Stimulated activated CD8-positive, alpha-beta memory T cell treated with anti-CD3 and anti-CD28 coated beads, Interleukin-2, amount 100 ng/mL, for 1 hour (primary cell): ENCODE measurements around the gene TRNP1.
"Not testable (repeated sequence)": the region's sequence is repeated elsewhere in the genome, so short reads cannot be mapped to it uniquely, and the experiment has no call there.

Source experiments
- DNase-seq, 2 donors: peaks; one replicate each; pipeline ENCODE4 v3.0.0-alpha.2; 2020; ENCODE audit warnings: low read depth in 2 of 2

TRNP1 gene

GRCh38 chr1:26972390-26972789 lies 21.1 kb upstream of the TRNP1 start:
- no peak for DNase-seq

- no peak for DNase-seq
These were observed 20.7 kb upstream of the TRNP1 start for GRCh38 chr1:26972821-26973220.

GRCh38 chr1:26976621-26977510 lies 16.6 kb upstream of the TRNP1 start:
- DNase-seq: no peak

- DNase-seq: no peak
These were observed 14.6 kb upstream of the TRNP1 start for GRCh38 chr1:26978901-26979300.

GRCh38 chr1:26981146-26981846 lies 12.2 kb upstream of the TRNP1 start:
- DNase-seq: no peak

GRCh38 chr1:26983863-26984262 lies 9.6 kb upstream of the TRNP1 start:
- no peak for DNase-seq

GRCh38 chr1:26984291-26984690 lies 9.2 kb upstream of the TRNP1 start:
- no peak for DNase-seq

GRCh38 chr1:26986658-26987057 lies 6.8 kb upstream of the TRNP1 start:
- DNase-seq: no peak

- DNase-seq: not testable (repeated sequence)
These were observed 3.9 kb upstream of the TRNP1 start for GRCh38 chr1:26989403-26990109.

GRCh38 chr1:26991310-26992116 lies 2.0 kb upstream of the TRNP1 start:
- DNase-seq: no peak

GRCh38 chr1:26994020-26994786 lies 711 bp downstream of the TRNP1 start:
- no peak for DNase-seq

- DNase-seq: no peak
These were observed 1.5 kb downstream of the TRNP1 start for GRCh38 chr1:26994787-26995517.

GRCh38 chr1:26996024-26996423 lies 2.5 kb downstream of the TRNP1 start:
- no peak for DNase-seq

GRCh38 chr1:26996665-26997064 lies 3.2 kb downstream of the TRNP1 start:
- no peak for DNase-seq

- DNase-seq: no peak
These were observed 5.2 kb downstream of the TRNP1 start for GRCh38 chr1:26998429-26999300.

GRCh38 chr1:26999440-26999987 lies 6.0 kb downstream of the TRNP1 start:
- DNase-seq: no peak

- no peak for DNase-seq
These were observed 6.8 kb downstream of the TRNP1 start for GRCh38 chr1:27000090-27000816.

- DNase-seq: no peak
These were observed 7.4 kb downstream of the TRNP1 start for GRCh38 chr1:27000817-27001460.
